EH (cell line): ENCODE results near the gene EGFL7.

ENCODE experiments used
- DNase-seq: peaks from one replicate; pipeline ENCODE4 v3.0.0-alpha.2; 2015; ENCODE audit warnings: low read depth

Gene EGFL7

GRCh38 chr9:136644343-136644592 lies 18.4 kb upstream of the EGFL7 start:
- DNase-seq: peak; percentile 68

- DNase-seq: no peak
These were observed 17.9 kb upstream of the EGFL7 start for GRCh38 chr9:136644593-136645351.

GRCh38 chr9:136645352-136645902 lies 17.3 kb upstream of the EGFL7 start:
- no peak for DNase-seq

- no peak for DNase-seq
These were observed 16.6 kb upstream of the EGFL7 start for GRCh38 chr9:136645903-136646754.

- DNase-seq: no peak
These were observed 15.6 kb upstream of the EGFL7 start for GRCh38 chr9:136646827-136647711.

GRCh38 chr9:136648751-136649150 lies 14.0 kb upstream of the EGFL7 start:
- peak; percentile 35 for DNase-seq

- no peak for DNase-seq
These were observed 12.7 kb upstream of the EGFL7 start for GRCh38 chr9:136650021-136650420.

GRCh38 chr9:136650648-136651047 lies 12.1 kb upstream of the EGFL7 start:
- DNase-seq: no peak

- no peak for DNase-seq
These were observed 10.9 kb upstream of the EGFL7 start for GRCh38 chr9:136651860-136652259.

- DNase-seq: no peak
These were observed 9.2 kb upstream of the EGFL7 start for GRCh38 chr9:136653323-136654079.

- no peak for DNase-seq
These were observed 7.7 kb upstream of the EGFL7 start for GRCh38 chr9:136654820-136655535.

- peak; percentile 15 for DNase-seq
These were observed 7.1 kb upstream of the EGFL7 start for GRCh38 chr9:136655536-136656182.

- no peak for DNase-seq
These were observed 6.5 kb upstream of the EGFL7 start for GRCh38 chr9:136656183-136656738.

GRCh38 chr9:136656795-136657611 lies 5.7 kb upstream of the EGFL7 start:
- no peak for DNase-seq

GRCh38 chr9:136657974-136658848 lies 4.5 kb upstream of the EGFL7 start:
- DNase-seq: no peak

GRCh38 chr9:136658849-136659535 lies 3.7 kb upstream of the EGFL7 start:
- no peak for DNase-seq
